Naive thymus-derived CD4-positive, alpha-beta T cell (primary cell): Measurements from ENCODE around the gene MRTFA. TPM values are rescaled to one million over a fixed set of nuclear protein-coding genes. Genes with fewer than 3 reads are reported as not detected.

ENCODE experiments used
- ATAC-seq: fragments of 150-1000 bp; cut with Tn5 transposase; 2 replicates; pipeline ENCODE4 v1.10.0; 2021; ENCODE audit warnings: mild to moderate bottlenecking, moderate library complexity
- CTCF ChIA-PET: fragments of 350-600 bp; sonication (Branson Sonifier 250); formaldehyde crosslinking; loops from one replicate; lab custom pipeline; 2021; ENCODE audit warnings: antibody characterized with exemption; lab: Charles Lee
- POLR2A ChIA-PET: fragments of 350-600 bp; sonication (Branson Sonifier 250); formaldehyde crosslinking; loops from one replicate; lab custom pipeline; 2021; ENCODE audit warnings: antibody characterized with exemption, inconsistent platforms; lab: Charles Lee
- DNase-seq, 9 donors: peaks; one replicate each; pipeline versions ENCODE4 v3.0.0 to v3.0.0-alpha.2; 2020 to 2022; ENCODE audit warnings: mixed read lengths in 1 of 9
- H3K27ac ChIP-seq: one replicate; pipeline ENCODE4 v1.7.0; 2013; ENCODE audit warnings: mild to moderate bottlenecking, low read depth, low read length, moderate library complexity
- H3K27me3 ChIP-seq, 2 donors: one replicate each; pipeline ENCODE4 v1.7.0; 2013; ENCODE audit warnings: low read length in 2 of 2, mild to moderate bottlenecking in 2 of 2, moderate library complexity in 2 of 2; ENCODE audit not compliant: control insufficient read depth in 2 of 2, insufficient read depth in 2 of 2
- H3K36me3 ChIP-seq, 3 experiments: 1 replicate in 2 of 3; 2 replicates in 1 of 3; pipeline ENCODE4 v1.7.0; 2013; ENCODE audit warnings: low read length in 3 of 3, mild to moderate bottlenecking in 3 of 3, moderate library complexity in 1 of 3; ENCODE audit not compliant: insufficient read depth in 3 of 3, control insufficient read depth in 2 of 3
- H3K4me1 ChIP-seq, 2 donors: one replicate each; pipeline ENCODE4 v1.7.0; 2013; ENCODE audit warnings: low read length in 2 of 2, mild to moderate bottlenecking in 2 of 2, moderate library complexity in 1 of 2; ENCODE audit not compliant: control insufficient read depth in 2 of 2, insufficient read depth in 2 of 2
- H3K4me3 ChIP-seq: 2 replicates; pipeline ENCODE4 v1.7.0; 2013; ENCODE audit warnings: mild to moderate bottlenecking, low read length
- H3K9me3 ChIP-seq, 3 experiments: 1 replicate in 2 of 3; 2 replicates in 1 of 3; pipeline ENCODE4 v1.7.0; 2013; ENCODE audit warnings: low read length in 3 of 3; ENCODE audit not compliant: control insufficient read depth in 2 of 3
- H3K27ac Mint-ChIP-seq, 9 donors: one replicate each; pipeline ENCODE4 v1.8.0; 2020 to 2022; ENCODE audit warnings: mixed read lengths in 9 of 9, mild to moderate bottlenecking in 8 of 9, moderate library complexity in 5 of 9, inconsistent platforms in 2 of 9
- H3K27me3 Mint-ChIP-seq, 5 donors: one replicate each; pipeline ENCODE4 v1.8.0; 2021 to 2022; ENCODE audit warnings: mixed read lengths in 5 of 5, mild to moderate bottlenecking in 1 of 5
- H3K36me3 Mint-ChIP-seq, 5 donors: one replicate each; pipeline ENCODE4 v1.8.0; 2020 to 2022; ENCODE audit warnings: mixed read lengths in 5 of 5, mild to moderate bottlenecking in 3 of 5, inconsistent platforms in 1 of 5
- H3K4me1 Mint-ChIP-seq, 7 donors: one replicate each; pipeline ENCODE4 v1.8.0; 2020 to 2022; ENCODE audit warnings: mixed read lengths in 7 of 7, mild to moderate bottlenecking in 3 of 7, inconsistent platforms in 1 of 7
- H3K4me3 Mint-ChIP-seq, 10 donors: one replicate each; pipeline ENCODE4 v1.8.0; 2020 to 2022; ENCODE audit warnings: mild to moderate bottlenecking in 10 of 10, mixed read lengths in 10 of 10, moderate library complexity in 6 of 10, inconsistent platforms in 2 of 10
- H3K9me3 Mint-ChIP-seq, 11 donors: one replicate each; pipeline ENCODE4 v1.8.0; 2020 to 2022; ENCODE audit warnings: mixed read lengths in 11 of 11, mild to moderate bottlenecking in 4 of 11, inconsistent platforms in 1 of 11, moderate library complexity in 1 of 11
- intact Hi-C, 2 donors: fragments of 100-400 bp; cut with micrococcal nuclease; formaldehyde crosslinking; loops; one replicate each; pipeline ENCODE4 v1.15.1; 2023
- polyA plus RNA-seq, 2 donors: library from polyadenylated mRNA; unstranded; fragments of 300-500 nt; fragmentation: Illumina TruSeq; gene quantifications; one replicate each; pipeline ENCODE4 v1.2.3, GENCODE V29; 2021
- total RNA-seq, 6 experiments: library from RNA in 5 of 6; stranded (reverse) in 5 of 6; gene quantifications; 1 replicate in 5 of 6; 2 replicates in 1 of 6; pipeline ENCODE4 v1.2.3 and lab custom pipeline; 2021 to 2026

Gene MRTFA
- total and polyA plus RNA-seq, 7 experiments from 2014 or later: 17.6 to 114 (median 81.5) TPM

DNA sequence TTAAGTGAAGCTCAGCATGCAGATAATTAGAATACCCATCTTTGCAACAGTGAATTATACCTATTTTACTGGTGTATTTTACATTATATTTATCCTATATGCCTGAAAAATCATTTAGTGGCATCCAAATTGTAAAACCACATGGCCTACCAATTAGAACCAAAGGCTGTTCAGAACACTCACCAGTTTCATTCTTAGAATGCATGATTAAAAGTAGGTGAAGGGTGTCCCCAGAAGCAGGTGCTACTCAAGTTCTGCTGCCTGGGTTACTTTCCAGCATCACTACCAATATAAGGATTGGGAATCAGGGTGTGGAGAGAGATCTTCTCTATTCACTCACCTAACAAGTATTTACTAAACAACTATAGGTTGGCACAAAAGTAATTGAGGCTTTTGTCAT, 162.8 kb downstream of the MRTFA start:
- Mint-ChIP-seq H3K27me3 (no peaks in the 10 kb centered on the region), H3K4me1 (peaks cover 20 to 50% (median 36%) of the 10 kb centered on the region in 7 donors), H3K36me3 (peaks cover 0 to 11% (median 2%) of the 10 kb centered on the region in 5 donors), H3K9me3 (no peaks in the 10 kb centered on the region), H3K4me3 (no peak overlapping the region), H3K27ac (peak overlapping the region in 1 of 9 donors; percentile 3)
- H3K27me3 ChIP-seq: no peaks in the 10 kb centered on the region
- ATAC-seq: no peak
- no peak overlapping the region for H3K27ac ChIP-seq
- H3K36me3 ChIP-seq: no peaks in the 10 kb centered on the region
- no peaks in the 10 kb centered on the region for H3K9me3 ChIP-seq
- no peak overlapping the region for H3K4me3 ChIP-seq
- ChIA-PET CTCF (interaction anchor here (1.4 to 2.2 kb wide), 2 partner anchors 13 to 36 kb away, joined by 4 to 8 read pairs; no protein-coding TSS in a partner anchor), POLR2A (interaction anchor here (0.6 to 2.5 kb wide), 5 partner anchors 11 to 429 kb away, joined by 3 to 15 read pairs (median 4); no protein-coding TSS in a partner anchor)
- intact Hi-C loops: no loop called here
- H3K4me1 ChIP-seq: no peaks in the 10 kb centered on the region
- DNase-seq: no peak

DNA sequence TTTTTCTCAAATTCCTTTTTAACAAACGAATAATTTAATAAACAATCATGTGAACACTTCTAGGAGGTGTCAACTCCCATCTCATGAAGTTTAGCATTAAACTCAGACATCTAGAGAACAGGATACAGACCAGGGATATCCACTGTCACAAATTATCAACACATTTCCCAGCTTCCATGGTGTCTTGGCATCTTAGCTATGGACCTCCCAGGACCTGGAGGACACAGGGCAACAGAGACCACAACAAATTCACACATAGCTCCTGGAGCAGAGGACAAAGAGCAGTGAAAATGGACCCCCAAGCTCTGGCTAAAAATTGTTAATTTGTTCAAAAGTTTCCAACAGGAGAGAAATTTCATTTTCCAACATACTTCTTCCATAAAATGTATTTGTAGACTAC, 163.9 kb downstream of the MRTFA start:
- H3K4me1 ChIP-seq: no peaks in the 10 kb centered on the region
- DNase-seq (no peak), ATAC-seq (no peak)
- Mint-ChIP-seq H3K36me3 (peaks cover 0 to 11% (median 2%) of the 10 kb centered on the region in 5 donors), H3K4me1 (peaks cover 20 to 50% (median 38%) of the 10 kb centered on the region in 7 donors), H3K4me3 (no peak overlapping the region), H3K27me3 (no peaks in the 10 kb centered on the region), H3K9me3 (no peaks in the 10 kb centered on the region), H3K27ac (peak overlapping the region in 3 of 9 donors; percentile 38 to 71 (median 70))
- no peaks in the 10 kb centered on the region for H3K27me3 ChIP-seq
- ChIA-PET POLR2A (interaction anchor here (0.7 to 2.5 kb wide), 4 partner anchors 9 to 25 kb away, joined by 3 to 15 read pairs (median 6); no protein-coding TSS in a partner anchor), CTCF (interaction anchor here (0.6 to 2.2 kb wide), 3 partner anchors 14 to 35 kb away, joined by 3 to 8 read pairs (median 4); no protein-coding TSS in a partner anchor)
- no peaks in the 10 kb centered on the region for H3K9me3 ChIP-seq
- no peak overlapping the region for H3K27ac ChIP-seq
- H3K36me3 ChIP-seq: no peaks in the 10 kb centered on the region
- intact Hi-C loops: no loop called here
- H3K4me3 ChIP-seq: no peak overlapping the region

DNA sequence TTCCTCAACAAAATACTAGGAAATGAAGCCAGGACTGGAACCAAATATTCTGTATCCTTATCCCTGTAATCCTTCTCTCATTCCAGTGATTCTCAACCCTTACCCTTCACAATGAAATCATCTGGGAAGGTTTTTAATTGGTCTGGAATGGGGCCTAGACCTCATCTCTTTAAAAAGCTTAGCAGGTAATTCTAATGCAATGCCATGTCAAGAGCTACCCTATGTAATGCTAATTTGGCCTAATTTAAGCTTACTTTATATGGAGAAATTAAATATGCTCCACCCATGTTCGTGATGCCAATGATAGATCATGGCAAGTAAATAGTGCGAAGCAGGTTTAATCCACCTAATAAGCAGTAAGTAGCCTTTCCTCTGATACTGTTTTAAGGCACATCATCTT, 164.5 kb downstream of the MRTFA start:
- peak overlapping the region in 1 of 9 donors; percentile 28 for H3K27ac Mint-ChIP-seq
- Histone ChIP-seq H3K36me3 (no peaks in the 10 kb centered on the region), H3K9me3 (no peaks in the 10 kb centered on the region), H3K4me1 (no peaks in the 10 kb centered on the region), H3K27me3 (no peaks in the 10 kb centered on the region), H3K4me3 (no peak overlapping the region), H3K27ac (no peak overlapping the region)
- H3K9me3 Mint-ChIP-seq: no peaks in the 10 kb centered on the region
- POLR2A ChIA-PET: interaction anchor here (0.7 to 2.5 kb wide), 2 partner anchors 9 to 18 kb away, joined by 3 to 15 read pairs; no protein-coding TSS in a partner anchor
- peaks cover 20 to 53% (median 42%) of the 10 kb centered on the region in 7 donors for H3K4me1 Mint-ChIP-seq
- ATAC-seq (no peak), DNase-seq (no peak)
- no peak overlapping the region for H3K4me3 Mint-ChIP-seq
- CTCF ChIA-PET: interaction anchor here (2.2 kb wide), 1 partner anchor 35 kb away, joined by 8 read pairs; no protein-coding TSS in a partner anchor
- intact Hi-C loops: no loop called here
- H3K27me3 Mint-ChIP-seq: no peaks in the 10 kb centered on the region
- peaks cover 0 to 11% (median 2%) of the 10 kb centered on the region in 5 donors for H3K36me3 Mint-ChIP-seq

DNA sequence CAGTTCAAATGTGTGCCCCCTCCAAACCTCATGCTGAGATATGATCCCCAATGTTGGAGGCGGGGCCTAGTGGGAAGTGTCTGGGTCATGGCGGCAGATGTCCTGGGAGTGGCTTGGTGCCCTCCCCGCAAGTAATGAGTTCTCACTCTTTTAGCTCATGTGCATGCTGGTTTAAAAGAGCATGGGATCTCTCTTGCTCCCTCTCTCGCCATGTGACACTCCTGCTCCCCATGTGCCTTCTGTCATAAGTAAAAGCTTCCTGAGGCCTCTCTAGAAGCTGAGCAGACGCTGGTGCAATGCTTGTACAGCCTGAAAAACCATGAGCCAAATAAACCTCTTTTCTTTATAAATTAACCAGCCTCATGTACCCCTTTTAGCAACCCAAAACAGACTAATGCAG, 167.3 kb downstream of the MRTFA start:
- ATAC-seq: no peak
- Mint-ChIP-seq H3K27ac (peak overlapping the region in 3 of 9 donors; percentile 8 to 46 (median 46)), H3K9me3 (no peaks in the 10 kb centered on the region), H3K4me3 (no peak overlapping the region), H3K4me1 (peaks cover 17 to 64% (median 47%) of the 10 kb centered on the region in 7 donors), H3K36me3 (peaks cover 0 to 8% (median 2%) of the 10 kb centered on the region in 5 donors), H3K27me3 (no peaks in the 10 kb centered on the region)
- Histone ChIP-seq H3K4me1 (peaks cover 2 to 8% of the 10 kb centered on the region in 2 donors), H3K36me3 (no peaks in the 10 kb centered on the region), H3K27ac (no peak overlapping the region), H3K27me3 (no peaks in the 10 kb centered on the region), H3K9me3 (no peaks in the 10 kb centered on the region), H3K4me3 (no peak overlapping the region)
- no peak for DNase-seq
- ChIA-PET CTCF (interaction anchor here (1.5 to 2.5 kb wide), 2 partner anchors 10 to 17 kb away, joined by 3 to 9 read pairs; no protein-coding TSS in a partner anchor), POLR2A (no interaction called here)
- intact Hi-C loops: no loop called here

DNA sequence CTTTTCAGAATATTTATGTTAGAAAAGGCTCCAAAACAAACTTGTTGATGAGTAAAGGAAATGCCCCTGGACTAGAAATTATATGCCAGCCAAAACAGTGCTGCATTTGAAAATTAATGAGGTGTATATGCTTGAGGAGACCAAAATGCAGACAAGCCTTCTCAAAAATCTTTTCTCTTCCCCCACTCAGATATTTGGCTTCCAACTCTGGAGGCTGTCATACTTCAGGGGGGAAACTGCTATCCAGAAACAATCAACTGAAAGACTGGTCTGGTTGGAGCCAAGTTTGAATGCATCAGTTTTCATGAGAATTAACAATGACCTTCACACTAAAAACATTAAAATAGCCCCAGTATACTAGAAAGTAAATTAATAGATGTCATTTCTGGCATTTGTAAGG, 167.9 kb downstream of the MRTFA start:
- H3K27me3 Mint-ChIP-seq: no peaks in the 10 kb centered on the region
- no peak for DNase-seq
- peak overlapping the region in 4 of 9 donors; percentile 14 to 61 (median 32) for H3K27ac Mint-ChIP-seq
- Histone ChIP-seq H3K27me3 (no peaks in the 10 kb centered on the region), H3K4me1 (peaks cover 8 to 14% of the 10 kb centered on the region in 2 donors), H3K27ac (no peak overlapping the region), H3K9me3 (no peaks in the 10 kb centered on the region), H3K36me3 (no peaks in the 10 kb centered on the region), H3K4me3 (no peak overlapping the region)
- ChIA-PET POLR2A (interaction anchor here (0.6 to 1.5 kb wide), 5 partner anchors 12 to 1403 kb away, joined by 3 to 6 read pairs (median 3); no protein-coding TSS in a partner anchor), CTCF (interaction anchor here (1.3 to 2.5 kb wide), 3 partner anchors 11 to 36 kb away, joined by 3 to 9 read pairs (median 4); no protein-coding TSS in a partner anchor)
- peaks cover 0 to 8% (median 2%) of the 10 kb centered on the region in 5 donors for H3K36me3 Mint-ChIP-seq
- no peaks in the 10 kb centered on the region for H3K9me3 Mint-ChIP-seq
- H3K4me3 Mint-ChIP-seq: no peak overlapping the region
- ATAC-seq: no peak
- intact Hi-C loops: no loop called here
- peaks cover 15 to 69% (median 50%) of the 10 kb centered on the region in 7 donors for H3K4me1 Mint-ChIP-seq

DNA sequence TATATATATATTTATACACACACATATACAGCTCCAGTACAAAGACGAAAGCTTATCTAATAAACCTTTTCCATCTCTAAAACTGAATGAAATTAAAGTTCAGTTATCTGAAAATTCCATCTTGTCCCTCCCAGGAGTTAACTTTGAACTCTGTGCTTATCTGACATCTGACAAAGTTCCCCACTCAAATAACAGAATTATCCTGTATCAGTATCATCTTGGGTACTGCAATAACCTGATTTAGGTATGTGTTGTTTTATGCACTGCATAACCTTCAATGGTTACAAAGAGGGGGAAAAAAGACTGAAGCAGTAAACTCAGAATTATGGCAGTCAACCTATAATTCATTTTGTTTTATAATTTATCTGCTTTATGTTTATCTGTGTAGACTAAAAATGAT, 169.5 kb downstream of the MRTFA start:
- Histone ChIP-seq H3K4me3 (no peak overlapping the region), H3K9me3 (no peaks in the 10 kb centered on the region), H3K36me3 (no peaks in the 10 kb centered on the region), H3K27ac (no peak overlapping the region), H3K27me3 (no peaks in the 10 kb centered on the region), H3K4me1 (peaks cover 12 to 19% of the 10 kb centered on the region in 2 donors)
- ChIA-PET CTCF (interaction anchor here (0.6 to 2.5 kb wide), 4 partner anchors 12 to 170 kb away, joined by 3 to 9 read pairs (median 5); partner anchors contain the start of gene MRTFA), POLR2A (interaction anchor here (1.1 kb wide), 1 partner anchor 30 kb away, joined by 5 read pairs; no protein-coding TSS in a partner anchor)
- DNase-seq (no peak), ATAC-seq (no peak)
- H3K27ac Mint-ChIP-seq: peak overlapping the region in 4 of 9 donors; percentile 19 to 69 (median 61)
- H3K27me3 Mint-ChIP-seq: no peaks in the 10 kb centered on the region
- peaks cover 23 to 75% (median 59%) of the 10 kb centered on the region in 7 donors for H3K4me1 Mint-ChIP-seq
- no peak overlapping the region for H3K4me3 Mint-ChIP-seq
- intact Hi-C loops: no loop called here
- H3K9me3 Mint-ChIP-seq: no peaks in the 10 kb centered on the region
- H3K36me3 Mint-ChIP-seq: peaks cover under 1 to 9% (median 5%) of the 10 kb centered on the region in 5 donors
